ENCODE results near the gene MAP3K9.
A peak's percentile ranks its signal among the peaks of the same experiment; 100 is the strongest.

- TF ChIP-seq CTCF (IDR thresholded peaks at IDR 0.05; ENCODE audit: control extremely low read depth in 1 of 3, insufficient read depth in 1 of 3, low read depth in 1 of 3, low read length in 3 of 3) (peak in 2 of 3 experiments; percentile 36 to 53; a peak in 2 of 4 replicates), POLR2A (IDR thresholded peaks at IDR 0.05; ENCODE audit: control extremely low read depth in 1 of 2, low read depth in 2 of 2, low read length in 2 of 2) (no peak), PHF8 (conservative IDR thresholded peaks at IDR 0.05; ENCODE audit: low read depth, low read length) (no peak), CHD2 (IDR thresholded peaks at IDR 0.05; ENCODE audit: low read length) (no peak)
Observed at GRCh38 chr14:70714055-70714550, 95.2 kb downstream of the MAP3K9 start.

Measured in H1 (cell line).